ENCODE data around the gene ROR1.

Gene ROR1

GRCh38 chr1:63982201-63982600, 208.4 kb downstream of the ROR1 start:
- no peak for DNase-seq

DNA sequence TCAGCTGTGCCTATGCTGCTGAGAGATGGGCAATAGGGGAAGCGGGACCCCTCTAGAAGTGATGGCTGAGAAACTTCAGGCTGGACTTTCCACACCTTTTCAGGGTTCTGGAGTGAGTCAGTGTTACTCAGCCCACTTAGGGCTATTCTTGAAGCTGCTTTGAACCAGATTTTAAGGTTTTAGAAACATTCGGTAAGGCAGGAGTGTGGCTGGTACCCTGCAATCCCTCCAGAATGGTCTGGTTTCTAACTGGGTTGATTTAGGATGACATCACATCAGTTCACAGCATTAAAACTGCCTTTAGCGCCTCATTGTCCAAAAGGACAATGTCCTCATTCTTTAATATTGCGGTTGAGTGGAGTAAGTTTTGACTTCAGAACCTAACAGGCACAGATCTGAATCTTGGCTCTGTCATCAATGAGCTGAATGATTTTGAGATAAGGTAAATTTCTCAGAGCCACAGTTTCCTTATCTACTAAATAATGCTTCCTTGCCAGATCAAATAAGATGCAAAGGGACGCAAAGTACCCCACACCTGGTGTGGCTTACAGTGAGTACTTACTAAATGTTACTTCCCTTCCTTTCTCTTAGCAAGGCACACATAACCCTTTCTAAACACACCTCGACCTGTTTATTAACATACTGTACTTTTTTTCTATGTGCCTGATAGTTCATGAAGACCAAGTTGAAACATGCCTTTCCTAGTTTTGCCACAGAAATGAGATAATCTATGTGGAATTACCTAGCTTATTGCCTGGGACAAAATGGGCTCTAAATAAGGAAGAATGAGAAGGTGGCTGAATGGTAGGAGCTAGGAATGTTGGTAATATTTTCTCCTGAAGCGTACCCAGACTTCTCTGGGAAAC, 209.8 kb downstream of the ROR1 start:
- no peak for DNase-seq

GRCh38 chr1:63984257-63984929, 210.6 kb downstream of the ROR1 start:
- no peak for DNase-seq

GRCh38 chr1:63984930-63985290, 211.1 kb downstream of the ROR1 start:
- no peak for DNase-seq

GRCh38 chr1:63987014-63987627, 213.3 kb downstream of the ROR1 start:
- DNase-seq = no peak

- no peak for DNase-seq
Measured at GRCh38 chr1:63987628-63988024, 213.8 kb downstream of the ROR1 start.

DNA sequence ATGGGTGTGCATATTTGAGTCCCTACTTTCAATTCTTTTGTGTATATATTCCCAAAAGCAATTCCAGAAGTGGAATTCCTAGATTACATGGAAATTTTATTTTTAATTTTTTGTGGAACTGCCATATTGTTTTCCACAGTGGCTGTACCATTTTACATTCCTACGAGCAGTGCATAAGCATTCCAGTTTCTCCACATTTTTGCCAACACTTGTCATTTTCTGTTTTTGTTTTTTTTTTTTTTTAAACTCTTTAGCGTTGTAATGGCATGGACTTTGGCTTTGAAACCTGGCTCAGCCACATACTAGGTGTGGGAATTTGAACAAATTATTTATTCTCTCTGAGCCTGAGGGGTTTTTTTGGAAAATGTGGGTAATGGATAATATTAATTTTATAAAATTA, 215.1 kb downstream of the ROR1 start:
- DNase-seq = no peak

DNA sequence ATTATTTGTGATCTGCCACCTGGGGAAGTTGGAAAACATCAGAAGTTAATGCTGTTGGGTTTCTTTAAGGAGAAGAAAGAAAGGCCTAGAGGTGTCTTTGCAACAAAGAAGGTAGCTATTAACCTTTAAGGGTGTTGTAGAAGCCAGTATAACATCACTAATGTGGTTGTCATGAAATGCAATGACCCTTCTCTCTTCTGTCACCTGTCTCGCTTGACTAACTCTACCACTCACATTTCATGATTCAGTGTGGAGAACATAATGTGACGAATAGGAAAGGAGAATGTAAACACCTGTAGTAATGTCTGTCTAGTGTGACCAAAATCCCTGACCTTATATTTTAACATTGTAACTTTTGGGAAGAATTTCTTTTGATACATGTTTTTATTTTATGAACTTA, 217.9 kb downstream of the ROR1 start:
- no peak for DNase-seq

DNA sequence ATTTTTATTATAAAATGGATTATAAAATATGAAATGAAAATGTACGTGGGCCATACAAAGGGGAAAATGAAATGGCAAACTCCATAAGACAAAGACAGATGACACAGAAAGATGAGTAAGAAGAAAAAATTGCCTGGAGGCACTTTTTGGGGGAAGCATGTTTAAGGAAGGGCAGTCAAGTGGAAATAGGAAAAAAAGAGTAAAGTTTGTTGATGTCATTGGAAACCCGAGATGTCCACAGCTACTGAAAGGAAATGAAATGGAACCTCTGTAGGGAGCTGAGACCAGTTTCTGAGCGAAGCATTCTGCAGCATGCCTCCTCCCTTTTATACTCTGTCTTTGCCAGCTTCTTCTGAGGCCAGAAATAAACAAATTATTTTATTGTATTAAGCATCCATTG, 226.2 kb downstream of the ROR1 start:
- DNase-seq = no peak

- no peak for DNase-seq
Measured at GRCh38 chr1:64001038-64001437, 227.2 kb downstream of the ROR1 start.

GRCh38 chr1:64004451-64005025, 230.7 kb downstream of the ROR1 start:
- peak in 1 of 2 experiments; percentile 25 for DNase-seq

DNA sequence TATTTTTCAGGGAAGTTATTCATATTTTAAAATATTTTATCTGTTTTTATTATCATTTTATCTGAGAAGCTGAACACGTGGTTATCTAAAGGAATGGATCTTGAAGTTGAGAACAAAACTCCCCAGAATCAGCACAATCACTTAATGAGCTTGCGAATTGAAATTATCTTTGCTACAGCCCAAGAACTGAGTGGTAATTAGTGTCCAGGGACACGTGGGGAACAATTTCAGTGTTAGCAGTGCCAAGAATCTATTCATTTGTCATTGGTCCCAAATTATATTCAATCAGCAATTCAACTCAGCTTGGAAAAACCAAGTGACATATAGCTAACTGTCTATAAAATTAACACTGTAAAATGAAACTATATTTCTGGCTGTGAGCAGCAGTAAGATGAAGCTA, 232.0 kb downstream of the ROR1 start:
- DNase-seq = peak in 1 of 2 experiments; percentile 4

- no peak for DNase-seq
Measured at GRCh38 chr1:64006276-64007051, 232.6 kb downstream of the ROR1 start.

DNA sequence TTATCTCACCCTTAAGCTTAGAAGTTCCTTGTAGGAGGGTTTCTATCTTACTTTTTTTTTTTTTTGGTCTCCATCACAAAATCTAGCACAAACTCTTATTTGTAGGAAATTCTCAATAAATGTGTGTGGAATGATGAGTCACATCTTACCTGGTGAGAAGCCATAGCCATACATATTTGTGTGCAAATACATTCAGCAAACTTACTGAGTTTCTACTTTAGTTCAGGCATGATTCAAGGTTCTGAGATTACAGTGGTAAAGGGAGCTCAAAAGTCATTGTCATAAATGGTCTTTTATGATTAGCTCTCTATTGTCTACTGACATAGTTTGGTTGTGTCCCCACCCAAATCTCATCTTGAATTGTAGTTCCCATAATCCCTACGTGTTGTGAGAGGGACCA, 236.5 kb downstream of the ROR1 start:
- DNase-seq = no peak

DNA sequence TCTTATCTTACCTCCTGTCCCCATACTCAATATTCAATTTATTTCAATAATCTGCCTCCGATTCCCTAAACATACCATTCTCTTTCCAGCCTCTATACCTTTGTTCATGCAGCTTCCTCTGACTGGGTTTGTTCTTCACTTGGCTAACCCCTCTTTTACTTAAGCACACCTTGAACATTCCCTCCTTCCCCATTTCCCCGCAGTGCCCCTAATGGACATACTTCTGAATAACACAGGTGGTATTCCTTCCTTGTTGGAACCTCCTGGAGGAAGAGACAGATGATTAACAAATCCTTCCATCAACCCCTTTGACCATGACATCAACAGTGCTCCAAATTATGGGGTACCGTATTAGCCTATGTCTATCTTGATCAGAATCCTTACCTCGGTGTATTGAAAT, 239.6 kb downstream of the ROR1 start:
- no peak for DNase-seq

- no peak for DNase-seq
Measured at GRCh38 chr1:64019818-64020217, 246.0 kb downstream of the ROR1 start.

DNA sequence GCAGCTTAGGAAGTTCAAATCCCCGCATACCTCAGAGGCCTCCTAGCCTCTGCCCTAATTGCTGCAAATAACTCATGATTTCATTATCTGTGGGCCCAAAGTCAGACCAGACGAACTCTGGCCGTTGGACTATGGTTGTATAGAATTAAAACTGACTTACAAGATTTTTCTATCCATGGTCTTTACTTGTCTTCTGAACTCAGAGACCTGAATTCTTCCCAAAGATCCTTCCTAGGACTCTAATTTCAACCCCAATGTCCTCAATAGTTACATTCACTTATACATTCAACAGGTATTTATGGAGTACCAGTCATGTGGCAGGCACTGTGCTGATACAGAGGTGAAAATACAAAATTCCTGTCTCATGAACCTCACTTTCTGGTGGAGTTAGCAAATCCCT, 247.2 kb downstream of the ROR1 start:
- no peak for DNase-seq

GRCh38 chr1:64025051-64025450, 251.2 kb downstream of the ROR1 start:
- DNase-seq = no peak

- DNase-seq = no peak
Measured at GRCh38 chr1:64029037-64029436, 255.2 kb downstream of the ROR1 start.

DNA sequence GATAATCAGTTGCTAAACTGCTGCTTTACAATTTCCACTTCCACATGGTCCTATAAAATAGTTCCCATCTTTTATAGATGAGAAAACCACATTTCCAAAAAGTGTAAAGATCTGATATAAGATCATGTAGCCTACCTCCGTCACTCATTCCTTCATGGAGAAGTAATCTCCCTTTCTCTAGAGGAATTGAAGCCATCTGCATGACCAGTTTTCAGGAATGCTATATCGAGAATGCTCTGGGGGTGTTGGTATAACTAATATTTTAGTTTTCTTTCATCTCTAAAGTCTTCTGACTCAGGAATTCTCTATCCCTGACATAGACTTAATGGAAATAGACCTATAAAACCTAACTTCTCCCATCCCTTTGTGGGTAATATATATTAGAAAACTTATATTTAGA, 256.6 kb downstream of the ROR1 start:
- DNase-seq = no peak

DNA sequence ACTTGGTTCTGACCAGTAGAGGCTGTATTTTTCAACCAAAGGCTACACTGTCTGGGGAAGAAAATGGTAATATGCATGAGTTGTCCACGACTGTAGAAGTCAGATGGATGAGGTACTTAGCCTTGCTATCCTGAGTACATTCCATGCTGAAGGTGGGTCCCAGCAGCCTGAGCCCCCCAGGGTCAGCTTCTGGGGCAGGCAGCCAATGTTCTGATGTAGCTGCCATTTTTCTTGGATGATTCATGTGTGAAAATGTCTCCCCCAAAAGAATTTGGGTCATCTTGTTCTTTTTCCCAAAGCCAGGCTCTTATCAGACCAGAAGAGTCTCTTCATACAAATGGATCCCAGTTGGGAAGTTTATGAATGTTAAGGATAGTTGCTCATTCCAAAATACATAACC, 257.4 kb downstream of the ROR1 start:
- DNase-seq = no peak

- DNase-seq = no peak
Measured at GRCh38 chr1:64033667-64034220, 259.9 kb downstream of the ROR1 start.

DNA sequence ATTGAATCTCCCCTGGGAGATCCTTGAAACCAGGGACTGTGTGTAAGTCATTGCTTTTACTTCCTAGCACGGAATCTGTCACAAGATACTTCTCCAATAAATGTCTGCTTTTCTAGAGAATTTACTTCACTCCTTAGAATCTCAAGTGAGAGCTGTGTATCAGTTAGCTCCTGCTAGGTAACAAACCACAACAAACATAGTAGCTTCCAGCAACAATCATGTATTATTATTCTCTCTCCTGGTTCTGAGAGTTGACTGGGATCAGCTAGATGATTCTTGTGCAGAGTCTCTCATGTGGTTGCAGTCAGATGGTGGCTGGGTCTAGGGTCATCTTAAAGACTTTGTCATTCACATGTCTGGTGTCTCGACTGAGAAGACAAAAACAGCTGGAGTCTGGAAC, 262.7 kb downstream of the ROR1 start:
- DNase-seq = no peak

Data from cerebellar nuclear complex (tissue), 1 donor.